Stimulated activated memory B cell treated with anti-CD40 and anti-IgM and Interleukin-4, amounts not matched to agents 10 μg/mL and 1 μg/mL and 100 μg/mL, for 72 hours (primary cell): ENCODE data around the gene MAPKAP1.

Experiments used
- ATAC-seq: fragments of 150-1000 bp; cut with Tn5 transposase; 2 replicates; pipeline ENCODE4 v1.10.0; 2021
- H3K27ac Mint-ChIP-seq: one replicate; pipeline ENCODE4 v1.8.0; 2022; ENCODE audit warnings: mild to moderate bottlenecking, mixed read lengths
- H3K27me3 Mint-ChIP-seq: one replicate; pipeline ENCODE4 v1.8.0; 2022; ENCODE audit warnings: mixed read lengths
- H3K36me3 Mint-ChIP-seq: one replicate; pipeline ENCODE4 v1.8.0; 2022; ENCODE audit warnings: mixed read lengths
- H3K4me1 Mint-ChIP-seq: one replicate; pipeline ENCODE4 v1.8.0; 2022; ENCODE audit warnings: mixed read lengths
- H3K4me3 Mint-ChIP-seq: one replicate; pipeline ENCODE4 v1.8.0; 2022; ENCODE audit warnings: mild to moderate bottlenecking, moderate library complexity, mixed read lengths
- H3K9me3 Mint-ChIP-seq: one replicate; pipeline ENCODE4 v1.8.0; 2022; ENCODE audit warnings: mixed read lengths

Gene MAPKAP1

DNA sequence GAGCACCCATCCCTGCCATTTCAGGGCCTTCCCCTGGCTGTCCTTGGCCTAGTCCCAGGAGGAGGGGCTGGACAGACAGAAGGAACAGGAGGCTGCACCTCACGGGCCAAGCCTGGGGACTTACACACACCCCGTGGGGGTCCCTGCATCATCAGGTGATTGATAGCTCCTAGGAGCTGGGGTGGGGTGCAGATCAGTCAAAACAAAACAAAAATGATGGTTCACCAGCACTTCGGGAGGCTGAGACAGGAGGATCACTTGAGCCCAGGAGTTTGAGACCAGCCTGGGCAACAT lies 276.0 kb downstream of the MAPKAP1 start:
- no peaks in the 10 kb centered on the region for H3K4me1 Mint-ChIP-seq
- H3K9me3 Mint-ChIP-seq, result no peaks in the 10 kb centered on the region
- ATAC-seq, result no peak
- H3K27me3 Mint-ChIP-seq, result no peaks in the 10 kb centered on the region
- H3K4me3 Mint-ChIP-seq, result no peak overlapping the region
- no peak overlapping the region for H3K27ac Mint-ChIP-seq
- peaks cover 6% of the 10 kb centered on the region for H3K36me3 Mint-ChIP-seq

- no peak for ATAC-seq
- Mint-ChIP-seq H3K36me3 (peaks cover under 1% of the 10 kb centered on the region), H3K4me1 (no peaks in the 10 kb centered on the region), H3K4me3 (no peak overlapping the region), H3K9me3 (no peaks in the 10 kb centered on the region), H3K27me3 (no peaks in the 10 kb centered on the region), H3K27ac (no peak overlapping the region)
These were observed 276.6 kb downstream of the MAPKAP1 start for GRCh38 chr9:125430161-125431011.

DNA sequence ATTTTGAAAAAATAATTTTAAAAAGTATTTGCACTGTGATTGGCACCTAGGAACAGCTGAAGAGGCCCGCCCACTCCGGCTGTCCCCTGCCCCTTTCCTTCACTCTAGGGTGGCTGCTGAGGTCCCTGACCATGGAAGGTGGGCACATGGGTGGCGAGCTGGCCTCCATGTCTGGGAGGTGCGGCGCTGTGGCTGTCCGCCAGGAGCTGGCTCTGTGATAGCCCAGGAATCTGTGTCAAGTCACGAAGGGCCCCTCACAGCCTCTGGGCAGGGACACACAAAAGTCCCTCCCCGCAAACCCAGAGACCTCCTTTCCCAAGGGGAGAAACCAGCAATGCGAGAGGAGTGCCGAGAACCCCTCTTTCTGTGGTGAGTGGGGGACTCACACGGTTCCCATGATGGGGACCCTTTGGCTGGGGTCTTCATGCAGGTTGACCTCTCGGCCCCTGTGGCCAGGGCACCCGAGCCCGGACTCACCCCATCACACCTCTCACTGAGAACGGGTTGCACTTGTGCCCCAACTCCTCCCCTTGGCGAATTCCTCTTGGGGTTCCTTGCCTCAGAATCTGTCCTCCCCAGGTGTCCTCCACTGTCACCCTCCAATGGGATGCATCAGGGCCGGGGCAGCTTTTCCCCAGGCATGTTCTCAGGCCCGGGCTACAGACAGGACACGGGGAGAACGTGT lies 277.4 kb downstream of the MAPKAP1 start:
- no peak overlapping the region for H3K4me3 Mint-ChIP-seq
- no peaks in the 10 kb centered on the region for H3K4me1 Mint-ChIP-seq
- H3K36me3 Mint-ChIP-seq, result no peaks in the 10 kb centered on the region
- no peaks in the 10 kb centered on the region for H3K9me3 Mint-ChIP-seq
- H3K27me3 Mint-ChIP-seq, result no peaks in the 10 kb centered on the region
- H3K27ac Mint-ChIP-seq, result no peak overlapping the region
- no peak for ATAC-seq

- Mint-ChIP-seq H3K27me3 (no peaks in the 10 kb centered on the region), H3K4me3 (no peak overlapping the region), H3K36me3 (no peaks in the 10 kb centered on the region), H3K4me1 (no peaks in the 10 kb centered on the region), H3K9me3 (no peaks in the 10 kb centered on the region), H3K27ac (no peak overlapping the region)
- ATAC-seq, result no peak
These were observed 278.0 kb downstream of the MAPKAP1 start for GRCh38 chr9:125428902-125429467.

- Mint-ChIP-seq H3K9me3 (no peaks in the 10 kb centered on the region), H3K4me3 (no peak overlapping the region), H3K4me1 (no peaks in the 10 kb centered on the region), H3K27ac (no peak overlapping the region), H3K27me3 (no peaks in the 10 kb centered on the region), H3K36me3 (no peaks in the 10 kb centered on the region)
- no peak for ATAC-seq
These were observed 278.7 kb downstream of the MAPKAP1 start for GRCh38 chr9:125428060-125428901.

DNA sequence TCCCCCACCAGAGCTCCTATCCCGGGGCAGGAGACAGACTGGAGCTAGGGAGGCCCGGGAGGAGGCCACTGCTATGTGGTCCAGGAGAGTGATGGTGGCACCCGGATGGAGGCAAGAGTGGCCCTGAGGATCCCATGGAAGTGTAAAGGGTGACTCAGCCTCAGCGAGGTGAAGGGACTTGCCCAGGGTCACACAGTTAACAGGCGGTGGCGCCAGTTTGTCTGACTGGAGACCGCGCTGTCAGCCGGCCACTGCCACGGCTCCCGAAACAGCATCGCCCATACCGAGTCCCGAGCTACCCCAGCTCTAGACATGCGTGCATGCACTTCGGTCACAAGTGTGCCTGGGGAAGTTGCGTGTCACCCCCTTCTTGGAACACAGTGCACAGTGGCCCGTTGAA lies 279.5 kb downstream of the MAPKAP1 start:
- H3K36me3 Mint-ChIP-seq, result no peaks in the 10 kb centered on the region
- H3K9me3 Mint-ChIP-seq, result no peaks in the 10 kb centered on the region
- H3K4me1 Mint-ChIP-seq, result no peaks in the 10 kb centered on the region
- ATAC-seq, result no peak
- no peaks in the 10 kb centered on the region for H3K27me3 Mint-ChIP-seq
- no peak overlapping the region for H3K4me3 Mint-ChIP-seq
- H3K27ac Mint-ChIP-seq, result no peak overlapping the region

- no peaks in the 10 kb centered on the region for H3K4me1 Mint-ChIP-seq
- H3K27ac Mint-ChIP-seq, result no peak overlapping the region
- no peaks in the 10 kb centered on the region for H3K27me3 Mint-ChIP-seq
- no peaks in the 10 kb centered on the region for H3K36me3 Mint-ChIP-seq
- H3K4me3 Mint-ChIP-seq, result no peak overlapping the region
- H3K9me3 Mint-ChIP-seq, result no peaks in the 10 kb centered on the region
- no peak for ATAC-seq
These were observed 280.1 kb downstream of the MAPKAP1 start for GRCh38 chr9:125426926-125427325.

GRCh38 chr9:125425901-125426515 lies 281.0 kb downstream of the MAPKAP1 start:
- no peak overlapping the region for H3K4me3 Mint-ChIP-seq
- H3K27ac Mint-ChIP-seq, result no peak overlapping the region
- no peaks in the 10 kb centered on the region for H3K27me3 Mint-ChIP-seq
- ATAC-seq, result no peak
- H3K4me1 Mint-ChIP-seq, result no peaks in the 10 kb centered on the region
- H3K9me3 Mint-ChIP-seq, result no peaks in the 10 kb centered on the region
- H3K36me3 Mint-ChIP-seq, result no peaks in the 10 kb centered on the region

DNA sequence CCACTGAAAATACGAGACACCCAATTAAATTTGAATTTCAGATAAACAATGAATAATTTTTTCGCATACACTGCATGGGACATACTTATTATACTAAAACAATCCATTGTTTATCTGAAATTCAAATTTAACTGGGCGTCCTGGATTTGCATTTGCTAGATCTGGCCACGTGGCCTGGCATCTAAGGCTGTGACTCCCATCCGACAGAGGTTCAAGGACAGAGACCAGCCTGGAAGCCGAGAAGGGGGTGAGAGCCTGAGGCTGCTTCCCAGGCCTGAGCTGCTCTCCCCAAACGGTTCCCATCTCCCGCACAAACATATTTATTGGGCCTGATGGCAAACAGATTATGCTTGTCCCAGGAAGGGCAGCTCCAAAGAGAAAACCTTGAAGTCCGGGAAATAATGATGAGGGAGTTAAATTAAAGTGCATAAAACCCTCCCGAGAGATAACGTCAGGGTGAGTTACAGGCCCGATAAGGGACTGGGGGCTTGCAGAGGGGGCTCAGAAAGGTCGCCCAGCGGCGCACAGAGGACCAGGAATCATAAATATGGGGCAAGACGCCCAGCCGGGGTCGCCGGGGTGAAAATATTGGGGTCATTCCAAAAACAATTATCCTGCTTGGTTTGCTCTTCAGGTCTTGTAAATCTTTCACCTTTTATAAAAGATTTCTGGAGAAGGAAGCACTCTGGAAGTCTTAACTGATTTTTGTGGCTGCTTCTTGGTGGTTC lies 281.7 kb downstream of the MAPKAP1 start:
- Mint-ChIP-seq H3K27ac (no peak overlapping the region), H3K27me3 (no peaks in the 10 kb centered on the region), H3K9me3 (no peaks in the 10 kb centered on the region), H3K36me3 (no peaks in the 10 kb centered on the region), H3K4me1 (no peaks in the 10 kb centered on the region), H3K4me3 (no peak overlapping the region)
- ATAC-seq, result no peak

DNA sequence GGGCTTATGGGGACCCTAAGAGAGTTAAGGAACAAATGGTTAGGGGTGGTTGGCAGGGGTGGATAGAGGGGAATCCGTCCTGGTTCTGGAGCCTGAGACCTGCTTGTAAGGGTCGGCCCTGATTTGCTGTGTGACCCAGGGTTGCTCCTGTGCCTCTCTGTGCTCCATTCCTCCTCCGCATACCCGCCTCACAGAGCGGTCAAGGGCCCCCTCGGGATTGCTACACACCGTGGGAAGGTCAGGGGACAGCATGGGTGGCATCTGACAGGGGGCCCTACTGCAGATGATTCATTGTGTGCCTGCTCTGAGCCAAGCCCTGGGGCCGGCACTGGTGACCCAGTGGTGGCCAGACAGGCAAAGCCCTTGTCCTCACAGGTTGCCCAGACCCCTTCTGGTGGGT lies 283.0 kb downstream of the MAPKAP1 start:
- no peaks in the 10 kb centered on the region for H3K4me1 Mint-ChIP-seq
- ATAC-seq, result no peak
- H3K9me3 Mint-ChIP-seq, result no peaks in the 10 kb centered on the region

GRCh38 chr9:125422853-125423252 lies 284.2 kb downstream of the MAPKAP1 start:
- H3K4me1 Mint-ChIP-seq, result no peaks in the 10 kb centered on the region

More for the DNA sequence above, 283.0 kb downstream of the MAPKAP1 start:
- Mint-ChIP-seq H3K27me3 (no peaks in the 10 kb centered on the region), H3K4me3 (no peak overlapping the region), H3K27ac (no peak overlapping the region), H3K36me3 (no peaks in the 10 kb centered on the region)

GRCh38 chr9:125421591-125422181 lies 285.3 kb downstream of the MAPKAP1 start:
- no peaks in the 10 kb centered on the region for H3K9me3 Mint-ChIP-seq
- no peaks in the 10 kb centered on the region for H3K4me1 Mint-ChIP-seq
- no peak overlapping the region for H3K27ac Mint-ChIP-seq
- H3K4me3 Mint-ChIP-seq, result no peak overlapping the region
- no peak for ATAC-seq
- no peaks in the 10 kb centered on the region for H3K27me3 Mint-ChIP-seq
- no peaks in the 10 kb centered on the region for H3K36me3 Mint-ChIP-seq

More at GRCh38 chr9:125422853-125423252, 284.2 kb downstream of the MAPKAP1 start:
- no peaks in the 10 kb centered on the region for H3K27me3 Mint-ChIP-seq
- H3K36me3 Mint-ChIP-seq, result no peaks in the 10 kb centered on the region
- no peak overlapping the region for H3K4me3 Mint-ChIP-seq
- H3K27ac Mint-ChIP-seq, result no peak overlapping the region
- no peaks in the 10 kb centered on the region for H3K9me3 Mint-ChIP-seq
- no peak for ATAC-seq

DNA sequence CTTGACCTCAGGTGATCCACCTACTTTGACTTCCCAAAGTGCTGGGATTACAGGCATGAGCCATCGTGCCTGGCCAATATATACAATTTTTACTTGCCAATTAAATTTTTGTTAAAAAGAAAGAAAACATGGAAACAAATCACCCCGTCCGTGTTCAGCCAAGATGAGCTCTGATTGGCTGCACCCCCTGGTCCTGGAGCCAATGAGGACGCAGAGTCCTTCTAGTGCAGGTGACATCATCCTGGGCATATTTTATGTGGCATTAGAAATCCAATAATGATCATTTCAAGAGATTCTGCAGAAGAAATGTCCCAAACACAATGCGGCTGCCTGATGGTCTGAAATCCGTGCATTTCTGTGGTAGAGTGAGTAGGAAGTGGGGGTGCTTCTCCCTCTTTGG lies 285.8 kb downstream of the MAPKAP1 start:
- H3K36me3 Mint-ChIP-seq, result no peaks in the 10 kb centered on the region
- no peak for ATAC-seq
- H3K27ac Mint-ChIP-seq, result no peak overlapping the region
- no peak overlapping the region for H3K4me3 Mint-ChIP-seq
- H3K9me3 Mint-ChIP-seq, result no peaks in the 10 kb centered on the region
- no peaks in the 10 kb centered on the region for H3K4me1 Mint-ChIP-seq
- H3K27me3 Mint-ChIP-seq, result no peaks in the 10 kb centered on the region

DNA sequence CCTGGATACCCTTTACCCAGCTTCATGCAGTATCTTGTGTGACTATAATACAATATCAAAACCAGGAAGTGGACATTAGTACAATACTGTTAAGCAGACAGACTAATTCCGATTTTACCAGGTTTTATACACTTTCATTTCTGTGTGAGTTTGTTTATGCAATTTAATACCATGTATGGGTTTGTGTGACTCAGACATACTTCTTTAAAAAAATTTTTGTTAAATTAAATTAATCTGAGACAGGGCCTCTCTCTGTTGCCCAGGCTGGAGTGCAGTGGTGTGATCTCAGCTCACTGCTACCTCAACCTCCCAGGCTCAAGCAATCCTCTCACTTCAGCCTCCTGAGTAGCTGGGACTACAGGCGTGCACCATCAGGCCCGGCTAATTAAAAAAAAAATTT lies 288.6 kb downstream of the MAPKAP1 start:
- Mint-ChIP-seq H3K27ac (no peak overlapping the region), H3K9me3 (no peaks in the 10 kb centered on the region), H3K36me3 (no peaks in the 10 kb centered on the region), H3K4me1 (no peaks in the 10 kb centered on the region), H3K27me3 (no peaks in the 10 kb centered on the region), H3K4me3 (no peak overlapping the region)
- no peak for ATAC-seq
